HS-5 (cell line): ENCODE data around the gene ST3GAL4.

Experiments used
- DNase-seq: peaks from one replicate; pipeline ENCODE4 v3.0.0-alpha.2; 2012; ENCODE audit warnings: low read depth

The ST3GAL4 gene

DNA sequence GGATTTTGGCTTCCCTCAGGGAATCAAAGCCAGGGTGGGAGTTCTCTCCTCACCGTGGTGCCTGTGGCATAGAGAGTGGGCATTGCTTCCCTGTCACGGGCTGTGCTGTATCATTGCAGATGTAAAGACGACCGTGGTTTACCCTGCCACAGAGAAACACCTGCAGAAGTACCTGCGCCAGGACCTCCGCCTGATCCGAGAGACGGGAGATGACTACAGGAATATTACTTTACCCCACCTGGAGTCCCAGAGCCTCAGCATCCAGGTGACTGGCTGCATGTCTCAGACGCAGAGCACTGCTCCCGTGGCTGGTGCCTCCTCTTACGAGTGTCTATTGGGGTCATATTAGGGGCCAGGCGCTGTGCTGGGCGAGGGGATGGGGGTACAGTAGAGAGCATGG, 24.2 kb upstream of the ST3GAL4 start:
- no peak for DNase-seq

DNA sequence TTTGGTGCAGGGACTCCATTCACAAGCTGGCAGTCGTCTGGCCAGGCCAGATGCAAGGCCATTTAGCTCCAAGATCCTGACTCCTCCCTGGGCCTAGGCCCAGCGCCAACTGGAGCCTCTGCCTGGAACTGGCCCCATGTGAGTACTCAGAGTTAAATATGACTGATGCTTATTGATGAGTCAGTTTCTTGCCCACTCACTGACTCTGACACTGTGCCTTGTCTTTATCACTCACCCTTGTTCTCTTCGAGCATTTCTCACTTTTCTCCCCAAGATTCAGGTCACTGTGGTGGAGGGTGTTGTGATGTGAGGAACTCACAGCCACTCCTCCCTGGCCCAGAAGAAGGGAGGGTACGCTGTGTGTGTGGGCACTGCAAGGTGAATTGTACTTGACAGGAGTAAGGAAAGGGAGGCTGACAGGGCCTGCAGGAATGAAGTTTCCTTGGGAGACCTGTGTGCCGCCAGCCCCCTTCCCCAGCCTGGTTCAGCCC, 23.2 kb upstream of the ST3GAL4 start:
- DNase-seq, result no peak

DNA sequence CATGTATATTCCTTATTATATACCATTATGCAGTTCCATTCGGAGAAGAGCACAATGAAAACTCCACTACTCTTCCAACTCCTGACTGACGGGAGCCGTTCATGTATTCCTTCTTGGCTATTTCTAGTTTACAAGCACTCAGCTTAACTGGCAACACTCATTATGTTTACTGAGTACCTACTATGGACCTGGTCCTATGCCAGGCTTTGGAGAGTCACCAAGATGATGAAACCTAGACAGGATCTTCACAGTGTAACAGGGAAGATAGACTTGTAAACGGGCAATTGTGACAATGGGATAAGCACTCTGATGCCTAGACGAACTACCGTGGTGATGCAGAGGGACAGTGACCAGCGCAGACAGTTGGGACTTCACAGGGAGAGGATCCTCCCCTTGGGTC, 22.3 kb upstream of the ST3GAL4 start:
- no peak for DNase-seq

DNA sequence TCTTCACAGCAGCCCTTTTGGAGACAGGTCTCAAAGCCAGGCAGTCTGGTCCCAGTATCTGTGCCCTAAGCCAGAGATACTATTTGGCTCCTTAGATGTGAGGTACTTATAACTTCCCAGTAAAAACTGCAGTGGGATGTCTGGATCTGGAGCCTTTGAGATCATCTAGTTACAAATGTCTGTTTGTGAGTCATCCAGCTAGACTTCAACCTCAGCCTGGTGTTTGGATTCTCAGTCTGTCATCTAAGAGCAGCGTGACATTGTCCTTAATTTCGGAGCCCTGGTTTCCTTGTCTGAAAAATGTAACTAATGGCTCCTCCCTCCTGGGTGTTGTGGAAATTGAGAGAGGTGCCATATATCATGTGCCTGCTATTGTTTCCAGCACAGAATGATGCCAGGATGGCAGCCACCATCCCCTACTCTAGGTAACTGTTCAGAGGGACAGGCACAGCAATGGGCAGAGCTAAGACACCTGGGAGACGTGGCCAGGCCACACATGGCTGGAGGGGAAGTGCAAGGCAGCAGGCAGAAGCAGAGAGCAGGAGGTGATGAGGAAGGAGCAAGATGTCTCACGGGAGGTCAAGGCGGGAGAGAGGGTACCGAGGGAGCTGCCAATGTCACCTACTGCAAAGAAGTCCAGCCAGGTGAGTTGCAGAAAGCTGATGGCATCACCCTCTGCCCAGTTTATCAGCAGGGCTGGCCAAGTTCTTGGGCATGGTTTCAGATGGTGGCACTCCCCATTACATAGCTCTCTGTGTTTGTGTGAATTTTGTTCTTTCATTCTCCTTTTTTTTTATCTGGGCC, 20.6 kb upstream of the ST3GAL4 start:
- no peak for DNase-seq

DNA sequence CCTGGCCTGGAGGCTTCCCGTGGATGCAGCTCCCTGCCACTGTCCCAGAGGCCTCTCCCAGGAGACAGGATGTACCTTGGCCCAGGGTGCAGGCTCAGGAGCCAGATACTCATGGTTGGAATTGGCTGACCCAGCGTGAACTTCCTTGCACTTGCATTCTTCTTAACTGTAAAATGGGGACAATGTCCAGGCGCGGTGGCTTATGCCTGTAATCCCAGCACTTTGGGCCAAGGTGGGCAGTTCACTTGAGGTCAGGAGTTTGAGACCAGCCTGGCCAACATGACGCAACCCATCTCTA, 20.1 kb upstream of the ST3GAL4 start:
- no peak for DNase-seq

DNA sequence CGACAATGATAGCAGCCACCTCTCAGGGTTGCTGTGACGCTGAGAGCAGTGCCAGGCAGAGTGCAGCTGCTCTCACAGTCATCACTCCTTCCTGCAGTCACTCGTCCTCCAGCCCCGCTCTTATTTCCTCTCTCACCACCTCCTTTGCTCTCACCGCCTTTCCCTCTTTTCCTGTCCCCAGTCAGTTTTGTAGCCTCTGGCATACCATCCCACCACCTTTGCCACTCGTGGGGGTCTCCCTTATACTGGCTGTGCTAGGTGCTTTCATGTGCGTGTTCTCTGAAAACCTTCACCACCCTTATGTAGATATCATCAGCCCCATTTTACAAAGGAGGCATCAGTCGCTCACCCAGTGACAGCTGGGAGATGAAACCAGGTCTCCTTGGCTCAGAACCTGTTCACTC, 19.3 kb upstream of the ST3GAL4 start:
- no peak for DNase-seq

DNA sequence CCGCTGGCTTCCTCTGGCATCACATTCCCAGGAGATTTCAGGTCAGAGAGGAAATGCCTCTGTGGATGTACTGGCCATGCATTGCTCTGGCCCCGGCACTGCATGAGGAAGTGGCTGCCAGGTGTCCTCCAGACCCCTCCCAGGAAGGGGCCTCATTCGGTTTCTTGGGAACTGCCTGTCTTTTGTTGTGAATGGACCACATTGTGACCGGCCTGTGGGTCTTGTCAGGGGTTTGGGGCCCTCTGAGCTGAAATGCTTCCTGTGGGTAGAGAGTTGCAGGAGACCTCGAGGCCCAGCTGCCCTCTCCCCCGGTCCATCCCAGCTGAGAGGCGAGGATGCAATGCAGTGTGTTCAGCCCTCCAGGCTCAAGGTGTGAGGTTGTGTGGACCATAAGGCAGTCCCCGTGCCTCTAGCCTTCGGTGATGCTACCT, 18.8 kb upstream of the ST3GAL4 start:
- no peak for DNase-seq

DNA sequence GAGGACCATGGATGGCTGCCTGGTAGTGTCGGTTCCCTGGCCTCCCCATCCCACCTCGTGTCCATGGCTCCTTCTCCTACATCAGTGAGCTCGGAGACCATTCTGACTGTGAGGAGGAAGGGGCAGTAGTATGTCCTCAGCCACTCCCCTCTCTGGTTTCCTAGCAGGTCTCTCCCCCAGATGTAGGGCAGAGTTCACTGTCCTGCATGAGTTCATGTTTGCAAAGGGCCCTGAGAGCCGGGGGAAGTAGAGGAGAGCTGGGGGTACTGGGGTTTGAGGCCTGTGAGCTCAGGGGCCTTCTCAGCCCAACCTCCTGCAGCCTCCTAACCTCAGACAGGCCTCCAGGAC, 18.4 kb upstream of the ST3GAL4 start:
- no peak for DNase-seq

DNA sequence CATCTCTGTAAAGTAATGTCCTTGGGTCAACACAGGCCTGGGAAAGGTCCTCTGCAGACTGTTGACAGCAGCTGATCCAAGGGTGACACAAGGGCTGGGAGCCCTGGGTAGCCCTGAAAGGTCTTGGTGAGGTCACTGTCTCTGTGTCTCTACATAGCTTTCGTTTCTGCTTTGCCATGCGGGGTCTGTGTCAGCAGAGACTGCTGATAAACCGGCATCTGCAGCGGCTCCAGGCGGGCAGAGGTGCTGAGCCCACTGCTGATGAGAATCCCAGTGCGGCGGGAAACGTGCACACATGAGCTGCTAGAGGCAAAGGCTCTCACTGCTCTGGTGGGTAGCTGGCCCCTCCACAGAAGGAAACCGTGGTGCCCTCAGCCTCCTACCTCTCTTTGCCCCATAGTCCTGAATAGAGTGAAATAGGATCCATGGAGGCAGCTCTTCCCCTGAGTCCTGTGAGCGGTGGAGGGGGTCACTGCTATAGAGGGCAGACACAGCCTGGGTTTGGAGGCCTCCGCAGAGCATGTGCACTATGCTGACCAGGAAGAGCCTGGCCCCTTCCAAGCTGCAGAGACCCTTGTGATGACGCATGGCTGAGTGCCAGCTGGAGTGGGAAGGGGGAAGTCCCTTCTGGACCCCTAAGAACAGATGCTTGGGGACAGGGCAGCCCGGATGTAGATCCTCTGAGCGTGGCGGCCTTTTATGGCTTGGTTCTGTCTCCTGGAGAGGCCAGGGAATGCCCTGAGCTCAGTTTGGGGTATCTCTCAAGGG, 17.8 kb upstream of the ST3GAL4 start:
- no peak for DNase-seq

DNA sequence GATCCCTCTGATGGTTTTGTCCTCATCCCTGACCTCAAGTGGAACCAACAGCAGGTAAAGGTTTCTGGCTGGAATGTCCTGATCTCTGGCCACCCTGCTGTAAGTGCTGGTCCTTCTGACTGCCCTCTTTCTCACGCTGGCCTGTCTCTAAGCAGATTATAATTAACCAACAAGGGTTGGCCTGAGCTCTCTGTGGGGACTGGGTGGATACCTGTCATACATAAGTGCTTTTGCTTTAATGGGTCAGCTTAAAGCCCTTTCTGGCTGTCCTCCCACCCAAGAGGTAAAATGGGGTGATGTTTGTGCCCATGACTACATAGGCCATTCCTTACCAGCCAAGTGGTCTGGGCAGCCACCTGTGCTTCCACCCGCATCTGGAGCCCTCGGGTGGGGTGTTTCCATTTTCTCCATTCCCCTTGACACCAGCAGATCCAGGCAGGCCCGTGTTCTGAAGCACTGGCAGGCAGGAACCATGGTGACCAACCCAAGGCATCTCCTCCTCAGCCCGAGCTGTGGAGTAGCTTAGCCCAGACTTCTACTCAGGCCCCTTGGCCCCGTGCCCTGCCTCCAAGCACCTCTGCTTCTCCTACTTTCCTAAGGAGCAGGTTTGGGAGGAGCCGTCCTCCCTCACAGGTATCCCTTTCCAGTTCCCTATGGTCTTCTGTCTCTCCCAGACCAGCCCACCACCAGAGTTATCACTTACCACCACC, 17.0 kb upstream of the ST3GAL4 start:
- no peak for DNase-seq

DNA sequence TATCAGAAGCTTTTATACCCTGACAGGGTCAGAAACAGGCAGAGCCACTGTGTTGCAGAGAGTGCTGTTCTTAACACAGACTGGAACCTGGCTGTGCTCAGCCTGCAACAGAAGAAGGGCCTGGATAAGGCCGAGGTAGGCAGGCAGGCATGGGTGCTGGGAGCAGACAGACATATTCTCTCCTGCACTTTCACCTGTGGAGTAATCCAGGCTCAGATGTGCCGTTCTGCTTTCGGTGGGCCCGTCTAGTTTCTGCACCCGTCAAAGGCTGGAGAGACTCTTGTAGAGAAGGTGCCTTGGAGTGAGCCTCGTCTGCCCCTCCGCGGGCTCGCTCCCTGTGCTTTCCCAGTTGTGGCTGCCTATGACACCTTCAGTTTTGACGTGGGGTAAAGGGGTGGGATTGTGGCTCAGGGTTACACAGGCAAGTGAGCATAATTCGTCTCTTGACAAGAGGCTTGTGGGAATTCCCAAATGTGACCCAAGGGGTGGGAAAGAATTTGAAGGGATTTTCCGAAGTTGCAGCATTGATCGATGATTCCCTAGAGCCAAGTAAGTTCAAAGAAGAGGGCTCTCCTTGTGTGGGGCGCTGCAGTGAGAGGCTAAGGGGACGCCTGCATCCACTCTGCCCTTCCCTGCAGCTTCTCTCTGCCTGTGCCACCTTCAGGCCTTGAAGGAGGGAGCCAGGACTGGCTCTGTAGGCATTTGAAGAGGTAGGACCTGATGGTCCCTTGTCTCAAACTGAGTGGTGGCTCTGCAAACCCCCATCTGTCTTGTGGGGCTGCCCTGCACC, 16.2 kb upstream of the ST3GAL4 start:
- no peak for DNase-seq

DNA sequence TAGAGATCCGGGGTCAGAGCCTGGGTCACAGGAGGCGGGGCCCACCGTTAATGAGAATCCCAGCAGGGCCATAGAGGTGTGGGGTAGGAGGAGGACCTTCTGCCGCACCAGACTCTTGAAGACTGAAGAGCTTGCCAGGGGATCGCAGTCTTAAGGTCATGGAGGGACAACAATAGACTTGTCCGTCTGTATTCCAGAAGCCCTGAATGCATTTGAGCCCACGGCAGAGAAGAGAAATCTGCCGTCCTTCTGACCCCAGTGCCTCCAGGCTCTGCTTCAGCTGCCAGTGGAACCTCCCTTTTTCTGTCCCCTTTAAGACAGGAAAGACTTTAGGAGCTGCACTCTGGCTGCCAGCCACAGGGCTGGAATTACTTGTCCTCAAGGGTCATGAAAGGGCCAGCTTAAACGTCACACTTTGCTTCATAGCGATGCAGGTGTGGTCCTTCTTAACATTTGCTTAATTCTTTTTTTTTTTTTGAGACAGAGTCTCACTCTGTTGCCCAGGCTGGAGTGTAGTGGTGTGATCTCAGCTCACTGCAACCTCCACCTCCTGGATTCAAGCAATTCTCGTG, 15.5 kb upstream of the ST3GAL4 start:
- DNase-seq, result no peak

DNA sequence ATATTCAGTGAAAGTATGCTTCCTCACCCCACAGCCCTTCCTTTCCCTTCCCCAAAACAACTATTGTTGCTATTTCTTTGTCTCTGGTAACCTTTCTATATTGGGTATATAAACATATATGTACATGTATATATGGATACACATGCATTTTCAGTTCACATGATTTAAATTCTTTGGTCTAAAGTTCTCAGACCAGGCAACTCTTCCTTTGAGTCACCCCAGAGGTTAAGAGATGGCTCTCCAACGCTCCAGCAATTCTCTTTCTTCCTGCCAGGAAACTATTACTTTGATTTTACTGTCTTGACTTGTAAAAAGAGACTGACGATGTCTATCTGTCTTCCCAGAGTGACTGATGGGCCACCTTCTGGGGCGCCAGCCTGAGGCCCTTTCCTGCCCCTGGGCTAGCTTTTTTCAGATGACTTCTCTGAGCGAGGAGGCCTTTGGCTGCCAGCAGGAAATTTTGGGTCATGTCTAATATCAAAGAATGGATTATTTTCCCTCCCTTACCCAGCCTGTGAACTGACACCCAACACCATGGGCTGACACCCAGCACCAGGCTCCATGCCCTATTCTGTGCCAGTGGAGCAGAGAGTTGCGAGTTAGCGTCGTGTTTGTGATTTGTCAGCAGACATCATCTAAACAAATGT, 14.4 kb upstream of the ST3GAL4 start:
- DNase-seq, result no peak

DNA sequence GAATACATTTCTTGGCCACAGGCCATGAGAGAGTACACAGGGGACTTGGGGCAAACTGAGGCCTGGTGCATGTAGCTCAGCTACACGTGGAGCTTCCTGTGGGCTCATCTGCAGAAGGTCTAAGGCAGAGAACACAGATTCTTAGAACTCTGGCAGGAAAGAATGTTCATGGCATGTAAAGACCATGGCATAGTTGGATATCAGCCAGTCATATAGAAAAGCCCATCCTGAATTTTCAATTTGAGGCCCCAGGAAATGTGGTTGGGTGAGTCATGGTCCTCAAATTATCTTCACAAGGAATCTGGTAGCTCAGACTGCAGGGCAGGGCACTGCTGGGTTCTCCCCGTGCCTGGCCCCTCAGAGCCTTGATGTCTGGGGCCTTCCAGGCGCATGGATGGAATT, 13.7 kb upstream of the ST3GAL4 start:
- peak; percentile 80 for DNase-seq

DNA sequence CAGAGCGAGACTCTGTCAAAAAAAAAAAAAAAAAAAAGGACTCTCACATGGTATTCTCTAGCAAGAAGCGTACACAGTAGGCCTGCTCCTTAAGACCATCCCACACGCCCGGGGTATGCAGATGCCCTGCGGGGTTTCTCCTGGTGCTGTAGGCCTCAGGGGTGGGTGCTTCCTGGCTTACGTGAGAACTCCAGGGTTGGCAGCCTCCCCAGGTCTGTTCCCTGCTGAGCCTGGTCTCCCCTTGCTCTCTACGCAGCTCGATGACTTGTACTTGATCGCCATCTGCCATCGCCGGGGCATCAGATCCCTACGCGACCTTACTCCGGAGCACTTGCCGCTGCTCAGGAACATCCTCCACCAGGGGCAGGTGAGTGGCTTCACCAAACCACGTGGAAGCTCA, 12.4 kb upstream of the ST3GAL4 start:
- DNase-seq, result no peak

DNA sequence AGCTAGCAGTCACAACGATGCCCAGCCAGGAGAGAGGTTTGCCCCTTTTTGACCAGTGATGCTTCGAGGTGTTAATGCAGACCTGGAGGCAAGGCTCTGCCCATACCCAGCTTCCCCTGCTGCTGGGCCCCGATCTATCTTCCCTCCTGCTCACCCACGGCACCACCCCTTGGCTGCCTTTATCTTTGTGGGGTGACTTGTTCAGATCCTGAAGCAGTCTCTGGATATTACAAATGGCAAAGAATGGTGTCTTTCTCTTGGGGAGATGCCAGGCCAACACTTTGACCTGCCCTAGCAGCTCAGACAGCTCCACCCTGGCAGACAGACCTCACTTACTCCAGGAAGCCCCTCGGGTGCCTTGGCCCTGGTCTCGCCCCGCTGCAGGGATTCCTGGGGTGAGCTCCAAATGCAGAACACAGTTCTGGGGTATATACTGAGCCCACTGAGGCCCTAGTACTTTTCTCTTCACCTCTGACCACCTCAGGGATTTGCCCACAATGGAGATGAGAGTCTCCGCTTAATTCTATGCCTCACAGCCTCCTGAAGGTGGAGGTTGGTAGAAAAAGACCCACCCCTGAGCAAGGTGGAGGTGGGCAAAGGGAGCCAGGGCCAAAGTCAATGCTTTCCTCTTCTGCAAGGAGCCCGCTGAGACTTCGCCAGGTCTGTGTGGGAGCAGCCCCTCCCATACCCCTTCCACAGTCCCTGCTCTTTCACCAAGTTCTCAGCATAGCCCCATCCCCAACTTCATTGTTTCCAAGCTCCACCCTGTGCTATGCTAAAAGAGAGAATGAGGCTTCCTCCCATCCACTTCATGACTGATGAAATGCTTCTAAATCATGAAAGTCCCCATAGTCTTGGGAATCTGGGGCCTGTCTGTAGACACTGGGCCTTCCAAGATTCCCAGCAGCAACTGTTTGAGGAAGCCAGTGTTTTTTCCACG, 11.1 kb upstream of the ST3GAL4 start:
- DNase-seq, result no peak

DNA sequence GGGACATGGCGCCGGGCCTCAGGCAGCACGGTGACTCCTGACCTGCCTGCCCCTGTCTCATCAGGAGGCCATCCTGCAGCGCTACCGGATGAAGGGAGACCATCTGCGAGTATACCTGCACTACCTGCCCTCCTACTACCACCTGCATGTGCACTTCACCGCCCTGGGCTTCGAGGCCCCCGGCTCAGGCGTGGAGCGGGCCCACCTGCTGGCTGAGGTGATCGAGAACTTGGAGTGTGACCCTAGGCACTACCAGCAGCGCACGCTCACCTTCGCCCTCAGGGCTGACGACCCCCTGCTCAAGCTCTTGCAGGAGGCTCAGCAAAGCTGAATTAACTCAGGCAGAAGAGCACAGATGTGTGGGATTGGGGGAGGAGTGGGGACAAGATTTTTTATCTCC, 10.2 kb upstream of the ST3GAL4 start:
- no peak for DNase-seq

DNA sequence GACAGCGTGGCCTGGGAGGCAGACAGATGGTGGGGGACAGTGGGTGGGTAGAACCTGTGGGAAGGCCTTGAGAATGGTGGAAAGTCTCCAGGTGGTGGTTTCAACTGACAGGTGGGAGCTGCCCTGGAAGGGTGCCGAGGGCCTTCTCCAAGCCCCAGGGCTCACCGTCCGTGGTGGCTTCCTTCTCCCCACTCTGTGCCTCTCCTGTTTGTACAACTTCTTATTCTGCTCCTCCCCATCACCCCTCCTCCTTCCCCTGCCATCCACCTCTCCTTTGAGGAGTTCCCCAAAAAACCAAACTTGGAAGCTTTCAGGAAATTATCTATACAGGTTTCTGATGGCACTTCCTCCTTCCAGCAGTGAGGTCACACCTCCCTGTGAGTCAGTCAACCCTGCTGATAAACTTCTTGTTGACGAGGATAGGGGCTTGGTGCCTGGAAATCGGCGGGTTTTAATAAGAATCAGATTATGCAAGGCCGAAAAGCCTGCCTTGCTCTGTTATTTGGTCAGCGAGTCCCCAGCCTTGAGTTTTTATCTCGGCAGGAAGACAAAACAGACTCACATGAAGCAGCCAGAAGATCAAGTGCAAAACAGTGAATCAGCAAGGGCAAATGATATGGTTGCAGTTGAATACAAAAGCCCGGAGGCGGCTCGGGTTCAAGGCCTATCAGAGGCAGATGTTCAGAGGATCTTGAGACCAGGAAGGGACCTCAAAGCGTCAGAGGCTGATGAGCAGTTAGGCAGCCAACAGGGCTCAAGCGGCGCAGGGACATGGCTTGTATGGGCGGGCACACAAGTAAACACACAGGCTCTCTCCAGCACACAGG, 9.5 kb upstream of the ST3GAL4 start:
- no peak for DNase-seq

DNA sequence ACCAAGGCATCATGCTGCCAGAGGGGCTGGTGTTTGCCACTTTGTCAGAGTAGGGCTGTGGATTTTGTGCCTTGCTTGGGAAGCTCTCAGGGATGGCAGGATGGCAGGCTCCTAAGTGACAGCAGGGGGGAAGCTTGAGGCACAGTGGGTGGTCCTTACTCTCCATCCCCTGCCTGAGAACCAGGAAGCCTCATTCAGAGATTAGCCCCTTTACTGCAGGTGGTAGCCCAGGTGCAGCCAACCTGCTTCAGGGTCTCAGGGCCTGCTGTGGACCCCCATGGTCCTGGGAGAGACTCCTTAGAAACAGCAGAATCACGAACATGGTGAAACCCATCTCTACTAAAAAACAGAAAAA, 8.9 kb upstream of the ST3GAL4 start:
- DNase-seq, result no peak
